ENCODE results near the gene GABBR1. TPM values are rescaled to one million over a fixed set of nuclear protein-coding genes. Genes with fewer than 3 reads are reported as not detected.

Gene GABBR1
- total and polyA plus RNA-seq, 4 donors: 1.1 to 4.7 (median 1.4) TPM

DNA sequence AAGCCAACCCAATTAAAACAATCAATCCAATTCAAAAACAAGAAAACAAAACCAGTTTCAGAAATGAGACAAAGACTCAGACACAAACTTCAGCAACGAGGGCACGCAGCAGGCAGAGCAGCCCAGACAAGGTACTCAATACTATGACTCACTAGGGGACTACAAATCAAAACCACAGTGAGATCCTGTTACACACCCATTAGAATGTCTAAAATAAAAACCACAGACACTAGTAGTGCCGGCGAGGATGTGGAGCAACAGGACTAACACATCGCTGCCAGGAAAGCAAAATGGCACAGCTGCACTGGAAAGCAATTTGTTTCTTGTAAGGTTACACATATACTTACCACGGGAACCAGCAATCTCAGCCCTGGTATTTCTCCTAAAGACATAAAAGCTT lies 116.9 kb downstream of the GABBR1 start:
- no peak overlapping the region for H3K4me3 ChIP-seq (ENCODE audit: low read depth in 1 of 3, low read length in 3 of 3)
- H3K9ac ChIP-seq (ENCODE audit: low read depth in 1 of 2, low read length in 2 of 2): no peak overlapping the region
- H3K9me3 ChIP-seq (ENCODE audit: control insufficient read depth in 4 of 4, low read length in 3 of 4): peaks cover 0 to 3% (median 1%) of the 10 kb centered on the region in 4 donors
- H3K36me3 ChIP-seq (ENCODE audit: control insufficient read depth in 4 of 4, insufficient read depth in 3 of 4, low read depth in 1 of 4, low read length in 3 of 4): no peaks in the 10 kb centered on the region
- no peaks in the 10 kb centered on the region for H3K4me1 ChIP-seq (ENCODE audit: control insufficient read depth in 4 of 4, insufficient read depth in 4 of 4, low read length in 3 of 4)
- H3K27me3 ChIP-seq (ENCODE audit: control insufficient read depth in 4 of 4, insufficient read depth in 4 of 4, low read length in 3 of 4): no peaks in the 10 kb centered on the region
- DNase-seq (ENCODE audit: low spot score): no peak
- no peak for TF ChIP-seq YY1 (IDR thresholded peaks at IDR 0.05)
- TF ChIP-seq, protein P1, sequence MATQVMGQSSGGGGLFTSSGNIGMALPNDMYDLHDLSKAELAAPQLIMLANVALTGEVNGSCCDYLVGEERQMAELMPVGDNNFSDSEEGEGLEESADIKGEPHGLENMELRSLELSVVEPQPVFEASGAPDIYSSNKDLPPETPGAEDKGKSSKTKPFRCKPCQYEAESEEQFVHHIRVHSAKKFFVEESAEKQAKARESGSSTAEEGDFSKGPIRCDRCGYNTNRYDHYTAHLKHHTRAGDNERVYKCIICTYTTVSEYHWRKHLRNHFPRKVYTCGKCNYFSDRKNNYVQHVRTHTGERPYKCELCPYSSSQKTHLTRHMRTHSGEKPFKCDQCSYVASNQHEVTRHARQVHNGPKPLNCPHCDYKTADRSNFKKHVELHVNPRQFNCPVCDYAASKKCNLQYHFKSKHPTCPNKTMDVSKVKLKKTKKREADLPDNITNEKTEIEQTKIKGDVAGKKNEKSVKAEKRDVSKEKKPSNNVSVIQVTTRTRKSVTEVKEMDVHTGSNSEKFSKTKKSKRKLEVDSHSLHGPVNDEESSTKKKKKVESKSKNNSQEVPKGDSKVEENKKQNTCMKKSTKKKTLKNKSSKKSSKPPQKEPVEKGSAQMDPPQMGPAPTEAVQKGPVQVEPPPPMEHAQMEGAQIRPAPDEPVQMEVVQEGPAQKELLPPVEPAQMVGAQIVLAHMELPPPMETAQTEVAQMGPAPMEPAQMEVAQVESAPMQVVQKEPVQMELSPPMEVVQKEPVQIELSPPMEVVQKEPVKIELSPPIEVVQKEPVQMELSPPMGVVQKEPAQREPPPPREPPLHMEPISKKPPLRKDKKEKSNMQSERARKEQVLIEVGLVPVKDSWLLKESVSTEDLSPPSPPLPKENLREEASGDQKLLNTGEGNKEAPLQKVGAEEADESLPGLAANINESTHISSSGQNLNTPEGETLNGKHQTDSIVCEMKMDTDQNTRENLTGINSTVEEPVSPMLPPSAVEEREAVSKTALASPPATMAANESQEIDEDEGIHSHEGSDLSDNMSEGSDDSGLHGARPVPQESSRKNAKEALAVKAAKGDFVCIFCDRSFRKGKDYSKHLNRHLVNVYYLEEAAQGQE (IDR thresholded peaks at IDR 0.05): no peak
- TF ChIP-seq FOXA2 (IDR thresholded peaks at IDR 0.05): no peak
- TF ChIP-seq NR2F2 (IDR thresholded peaks at IDR 0.05): no peak
- no peak for TF ChIP-seq HNF4A (conservative IDR thresholded peaks at IDR 0.05)
- TF ChIP-seq RAD21 (IDR thresholded peaks at IDR 0.05): no peak
- no peak for TF ChIP-seq RXRA (IDR thresholded peaks at IDR 0.05)
- TF ChIP-seq, protein P2, sequence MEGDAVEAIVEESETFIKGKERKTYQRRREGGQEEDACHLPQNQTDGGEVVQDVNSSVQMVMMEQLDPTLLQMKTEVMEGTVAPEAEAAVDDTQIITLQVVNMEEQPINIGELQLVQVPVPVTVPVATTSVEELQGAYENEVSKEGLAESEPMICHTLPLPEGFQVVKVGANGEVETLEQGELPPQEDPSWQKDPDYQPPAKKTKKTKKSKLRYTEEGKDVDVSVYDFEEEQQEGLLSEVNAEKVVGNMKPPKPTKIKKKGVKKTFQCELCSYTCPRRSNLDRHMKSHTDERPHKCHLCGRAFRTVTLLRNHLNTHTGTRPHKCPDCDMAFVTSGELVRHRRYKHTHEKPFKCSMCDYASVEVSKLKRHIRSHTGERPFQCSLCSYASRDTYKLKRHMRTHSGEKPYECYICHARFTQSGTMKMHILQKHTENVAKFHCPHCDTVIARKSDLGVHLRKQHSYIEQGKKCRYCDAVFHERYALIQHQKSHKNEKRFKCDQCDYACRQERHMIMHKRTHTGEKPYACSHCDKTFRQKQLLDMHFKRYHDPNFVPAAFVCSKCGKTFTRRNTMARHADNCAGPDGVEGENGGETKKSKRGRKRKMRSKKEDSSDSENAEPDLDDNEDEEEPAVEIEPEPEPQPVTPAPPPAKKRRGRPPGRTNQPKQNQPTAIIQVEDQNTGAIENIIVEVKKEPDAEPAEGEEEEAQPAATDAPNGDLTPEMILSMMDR (IDR thresholded peaks at IDR 0.05; ENCODE audit: low read depth, low read length, missing input control): no peak
- no peak for TF ChIP-seq GABPA (IDR thresholded peaks at IDR 0.05 in 1 of 2, conservative IDR thresholded peaks at IDR 0.05 in 1 of 2)
- TF ChIP-seq, protein P3, sequence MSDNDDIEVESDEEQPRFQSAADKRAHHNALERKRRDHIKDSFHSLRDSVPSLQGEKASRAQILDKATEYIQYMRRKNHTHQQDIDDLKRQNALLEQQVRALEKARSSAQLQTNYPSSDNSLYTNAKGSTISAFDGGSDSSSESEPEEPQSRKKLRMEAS (IDR thresholded peaks at IDR 0.05): no peak
- no peak for TF ChIP-seq EGR1 (IDR thresholded peaks at IDR 0.05; ENCODE audit: low read depth in 2 of 2)
- no peak for TF ChIP-seq TAF1 (conservative IDR thresholded peaks at IDR 0.05)
- TF ChIP-seq HNF4G (IDR thresholded peaks at IDR 0.05): no peak
- no peak overlapping the region for H3K27ac ChIP-seq (ENCODE audit: low read depth in 1 of 2, low read length in 2 of 2)
- 76% methylated on average over 6 of the region's 6 CpGs for WGBS

DNA sequence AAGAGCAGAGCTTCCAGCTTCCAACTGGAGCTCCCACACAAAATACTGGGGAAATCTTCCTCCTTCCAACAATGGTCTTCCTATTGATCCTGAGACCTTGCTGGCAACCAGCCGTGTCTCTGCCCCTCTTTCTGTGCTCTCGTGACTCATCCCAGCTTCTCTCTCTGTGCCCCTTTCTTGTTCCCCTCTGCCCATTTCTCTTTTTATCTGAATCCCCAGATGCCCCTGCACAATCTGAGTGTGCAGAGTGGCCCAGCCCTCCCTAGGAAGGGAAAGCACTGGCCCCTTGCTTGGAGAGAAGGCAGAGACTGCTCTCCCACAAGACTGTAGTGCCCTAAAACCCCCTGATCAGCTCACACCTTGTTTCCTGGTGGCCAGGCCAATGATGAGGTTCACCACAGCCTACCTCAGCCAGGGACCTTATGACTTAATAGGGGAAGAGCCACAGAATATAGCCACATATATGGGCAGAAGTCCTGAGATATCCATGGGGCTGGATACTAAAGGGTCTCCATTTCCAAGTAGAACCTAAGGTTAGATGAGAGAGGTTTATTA lies 122.2 kb downstream of the GABBR1 start:
- TF ChIP-seq EGR1 (IDR thresholded peaks at IDR 0.05; ENCODE audit: low read depth in 2 of 2) (no peak), GABPA (IDR thresholded peaks at IDR 0.05 in 1 of 2, conservative IDR thresholded peaks at IDR 0.05 in 1 of 2) (no peak), SP1 (IDR thresholded peaks at IDR 0.05) (no peak), FOXA2 (IDR thresholded peaks at IDR 0.05) (no peak), RAD21 (IDR thresholded peaks at IDR 0.05) (no peak), NR2F2 (IDR thresholded peaks at IDR 0.05) (no peak), FOXA1 (IDR thresholded peaks at IDR 0.05) (no peak), RXRA (IDR thresholded peaks at IDR 0.05) (no peak), HNF4G (IDR thresholded peaks at IDR 0.05) (no peak)
- TF ChIP-seq, protein P2 (IDR thresholded peaks at IDR 0.05; ENCODE audit: low read depth, low read length, missing input control): no peak
- TF ChIP-seq, protein P4, sequence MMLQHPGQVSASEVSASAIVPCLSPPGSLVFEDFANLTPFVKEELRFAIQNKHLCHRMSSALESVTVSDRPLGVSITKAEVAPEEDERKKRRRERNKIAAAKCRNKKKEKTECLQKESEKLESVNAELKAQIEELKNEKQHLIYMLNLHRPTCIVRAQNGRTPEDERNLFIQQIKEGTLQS (IDR thresholded peaks at IDR 0.05): no peak
- peak; percentile 13 for DNase-seq (ENCODE audit: low spot score)
- Histone ChIP-seq H3K27me3 (ENCODE audit: control insufficient read depth in 4 of 4, insufficient read depth in 4 of 4, low read length in 3 of 4) (no peaks in the 10 kb centered on the region), H3K4me1 (ENCODE audit: control insufficient read depth in 4 of 4, insufficient read depth in 4 of 4, low read length in 3 of 4) (no peaks in the 10 kb centered on the region), H3K27ac (ENCODE audit: low read depth in 1 of 2, low read length in 2 of 2) (no peak overlapping the region), H3K36me3 (ENCODE audit: control insufficient read depth in 4 of 4, insufficient read depth in 3 of 4, low read depth in 1 of 4, low read length in 3 of 4) (no peaks in the 10 kb centered on the region), H3K9me3 (ENCODE audit: control insufficient read depth in 4 of 4, low read length in 3 of 4) (peaks cover 0 to 3% (median 1%) of the 10 kb centered on the region in 4 donors), H3K4me3 (ENCODE audit: low read depth in 1 of 3, low read length in 3 of 3) (no peak overlapping the region), H3K9ac (ENCODE audit: low read depth in 1 of 2, low read length in 2 of 2) (no peak overlapping the region)
- WGBS: 95% methylated on average over 2 of the region's 2 CpGs
